Type B pancreatic cell (in vitro differentiated cells): ENCODE data around the gene RAB3A. TPM values are rescaled to one million over a fixed set of nuclear protein-coding genes. Genes with fewer than 3 reads are reported as not detected.

Experiments used
- DNase-seq: peaks from one replicate; pipeline ENCODE4 v3.0.0; 2021; ENCODE audit warnings: mixed read lengths; ENCODE audit not compliant: unreplicated experiment; ENCODE audit errors: extremely low spot score
- H3K27ac Mint-ChIP-seq: 2 replicates; pipeline ENCODE4 v1.8.0; 2021; ENCODE audit warnings: mild to moderate bottlenecking, mixed read lengths
- H3K27me3 Mint-ChIP-seq: 2 replicates; pipeline ENCODE4 v1.8.0; 2021; ENCODE audit warnings: mixed read lengths
- H3K36me3 Mint-ChIP-seq: 2 replicates; pipeline ENCODE4 v1.8.0; 2021; ENCODE audit warnings: mixed read lengths
- H3K4me1 Mint-ChIP-seq: one replicate; pipeline ENCODE4 v1.8.0; 2021; ENCODE audit warnings: mixed read lengths; ENCODE audit not compliant: unreplicated experiment
- H3K4me3 Mint-ChIP-seq: 2 replicates; pipeline ENCODE4 v1.8.0; 2021; ENCODE audit warnings: mild to moderate bottlenecking, mixed read lengths
- H3K9me3 Mint-ChIP-seq: 2 replicates; pipeline ENCODE4 v1.8.0; 2021; ENCODE audit warnings: mixed read lengths
- CTCF ChIP-seq: fragments of 200-600 bp; sonication (generic); conservative IDR thresholded peaks from 2 replicates; pipeline ENCODE4 v1.5.0; 2021; ENCODE audit warnings: antibody characterized with exemption, mild to moderate bottlenecking
- total RNA-seq: library from RNA; stranded (reverse); gene quantifications from 2 replicates; pipeline ENCODE4 v1.2.1, GENCODE V29; 2021; ENCODE audit warnings: low replicate concordance

Gene RAB3A
- total RNA-seq, 1 donor from 2014 or later = 8.7 TPM

- Mint-ChIP-seq H3K4me3 (no peak overlapping the region), H3K27ac (no peak overlapping the region), H3K9me3 (no peaks in the 10 kb centered on the region), H3K27me3 (peaks cover 61% of the 10 kb centered on the region), H3K36me3 (no peaks in the 10 kb centered on the region), H3K4me1 (peaks cover 8% of the 10 kb centered on the region)
- no peak for DNase-seq
- TF ChIP-seq CTCF = no peak
Observed at GRCh38 chr19:18221815-18222725, 18.2 kb upstream of the RAB3A start.

- peaks cover 52% of the 10 kb centered on the region for H3K27me3 Mint-ChIP-seq
- no peak for TF ChIP-seq CTCF
- no peaks in the 10 kb centered on the region for H3K36me3 Mint-ChIP-seq
- DNase-seq = no peak
- H3K4me1 Mint-ChIP-seq = peaks cover 8% of the 10 kb centered on the region
- no peak overlapping the region for H3K4me3 Mint-ChIP-seq
- H3K9me3 Mint-ChIP-seq = no peaks in the 10 kb centered on the region
- no peak overlapping the region for H3K27ac Mint-ChIP-seq
Observed at GRCh38 chr19:18220632-18221275, 16.9 kb upstream of the RAB3A start.

- H3K36me3 Mint-ChIP-seq = no peaks in the 10 kb centered on the region
- no peak overlapping the region for H3K27ac Mint-ChIP-seq
- TF ChIP-seq CTCF = no peak
- H3K9me3 Mint-ChIP-seq = no peaks in the 10 kb centered on the region
- no peak for DNase-seq
- peaks cover 8% of the 10 kb centered on the region for H3K4me1 Mint-ChIP-seq
- H3K27me3 Mint-ChIP-seq = peaks cover 49% of the 10 kb centered on the region
- H3K4me3 Mint-ChIP-seq = no peak overlapping the region
Observed at GRCh38 chr19:18219911-18220631, 16.2 kb upstream of the RAB3A start.

DNA sequence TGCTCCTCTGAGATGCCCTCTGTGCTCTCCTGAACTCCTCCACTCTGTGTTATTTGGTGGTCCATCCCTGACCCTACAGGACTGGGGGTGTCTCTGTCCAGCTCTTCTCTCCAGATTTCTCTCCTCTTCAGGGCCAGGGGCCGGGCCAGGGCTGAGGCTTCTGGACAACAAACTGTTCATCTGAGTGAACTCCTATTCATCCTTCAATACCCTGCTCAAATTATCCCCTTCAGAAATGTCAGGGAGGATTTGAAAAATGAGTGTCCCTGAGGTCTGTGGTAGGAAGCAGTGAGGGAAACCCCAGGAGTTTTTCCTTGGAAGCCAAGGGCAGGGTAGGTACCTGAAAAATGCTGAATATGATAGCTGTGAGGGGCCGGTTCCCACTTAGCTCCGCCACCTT, 14.8 kb upstream of the RAB3A start:
- H3K9me3 Mint-ChIP-seq = no peaks in the 10 kb centered on the region
- H3K4me1 Mint-ChIP-seq = no peaks in the 10 kb centered on the region
- H3K36me3 Mint-ChIP-seq = no peaks in the 10 kb centered on the region
- H3K27me3 Mint-ChIP-seq = peaks cover 46% of the 10 kb centered on the region
- H3K4me3 Mint-ChIP-seq = no peak overlapping the region
- no peak overlapping the region for H3K27ac Mint-ChIP-seq
- TF ChIP-seq CTCF = no peak
- DNase-seq = no peak

- H3K9me3 Mint-ChIP-seq = no peaks in the 10 kb centered on the region
- H3K27ac Mint-ChIP-seq = no peak overlapping the region
- no peak overlapping the region for H3K4me3 Mint-ChIP-seq
- peaks cover 46% of the 10 kb centered on the region for H3K27me3 Mint-ChIP-seq
- no peak for TF ChIP-seq CTCF
- H3K36me3 Mint-ChIP-seq = no peaks in the 10 kb centered on the region
- H3K4me1 Mint-ChIP-seq = no peaks in the 10 kb centered on the region
- DNase-seq = no peak
Observed at GRCh38 chr19:18218159-18218558, 14.3 kb upstream of the RAB3A start.
